GM10248 (cell line): ENCODE measurements around the gene NAPA.

ENCODE experiments used
- CTCF ChIA-PET: fragments of 300-600 bp; sonication (Branson Sonifier 250); formaldehyde crosslinking; extraction: SDS; loops from one replicate; lab custom pipeline; 2021; ENCODE audit warnings: antibody characterized with exemption; lab: Yijun Ruan, JAX
- POLR2A ChIA-PET: fragments of 350-650 bp; sonication (Branson Sonifier 250); formaldehyde crosslinking; extraction: SDS; loops from one replicate; lab custom pipeline; 2020; ENCODE audit warnings: antibody characterized with exemption; lab: Yijun Ruan, JAX
- DNase-seq: peaks from one replicate; pipeline ENCODE4 v3.0.0; 2012; ENCODE audit errors: extremely low spot score
- CTCF ChIP-seq: IDR thresholded peaks from 2 replicates; pipeline ENCODE4 v1.5.1; 2012; ENCODE audit warnings: mild to moderate bottlenecking, low read depth; ENCODE audit errors: extremely low read depth, missing control alignments, control extremely low read depth

NAPA gene

GRCh38 chr19:47547199-47547598 lies 32.3 kb upstream of the NAPA start:
- CTCF ChIA-PET, result no interaction called here
- TF ChIP-seq CTCF, result no peak
- no peak for DNase-seq
- POLR2A ChIA-PET, result interaction anchor here (0.6 kb wide), 1 partner anchor 62 kb away, joined by 5 read pairs; no protein-coding TSS in a partner anchor

GRCh38 chr19:47545061-47545948 lies 30.4 kb upstream of the NAPA start:
- CTCF ChIA-PET, result interaction anchor here (0.8 to 1.3 kb wide), 2 partner anchors 11 to 15 kb away, joined by 3 read pairs; no protein-coding TSS in a partner anchor
- POLR2A ChIA-PET, result no interaction called here
- no peak for TF ChIP-seq CTCF
- DNase-seq, result no peak

DNA sequence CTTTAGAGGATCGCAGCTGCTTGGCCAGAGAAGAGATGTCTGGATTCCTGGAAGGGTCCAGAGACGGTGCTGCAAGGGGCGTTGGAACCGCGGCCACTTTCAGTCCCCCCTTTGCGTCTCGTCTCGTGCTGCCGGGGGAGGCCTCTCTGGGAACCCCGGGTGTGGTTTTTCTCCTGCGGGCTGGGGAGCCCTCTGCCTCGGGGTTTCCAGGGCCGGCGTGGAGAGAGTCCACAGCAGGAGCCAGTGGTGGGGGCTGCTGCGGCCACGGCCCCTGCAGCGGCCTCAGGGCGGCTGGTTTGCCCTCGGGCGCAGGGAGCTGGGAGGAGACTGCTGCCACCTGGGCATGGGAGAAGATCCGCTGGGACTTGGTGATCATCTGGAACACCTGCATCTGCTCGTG lies 29.6 kb upstream of the NAPA start:
- ChIA-PET POLR2A (interaction anchor here (0.7 kb wide), 1 partner anchor 40 kb away, joined by 3 read pairs; no protein-coding TSS in a partner anchor), CTCF (interaction anchor here (0.8 to 1.6 kb wide), 3 partner anchors 13 to 14 kb away, joined by 3 to 6 read pairs (median 3); no protein-coding TSS in a partner anchor)
- TF ChIP-seq CTCF, result no peak
- no peak for DNase-seq

DNA sequence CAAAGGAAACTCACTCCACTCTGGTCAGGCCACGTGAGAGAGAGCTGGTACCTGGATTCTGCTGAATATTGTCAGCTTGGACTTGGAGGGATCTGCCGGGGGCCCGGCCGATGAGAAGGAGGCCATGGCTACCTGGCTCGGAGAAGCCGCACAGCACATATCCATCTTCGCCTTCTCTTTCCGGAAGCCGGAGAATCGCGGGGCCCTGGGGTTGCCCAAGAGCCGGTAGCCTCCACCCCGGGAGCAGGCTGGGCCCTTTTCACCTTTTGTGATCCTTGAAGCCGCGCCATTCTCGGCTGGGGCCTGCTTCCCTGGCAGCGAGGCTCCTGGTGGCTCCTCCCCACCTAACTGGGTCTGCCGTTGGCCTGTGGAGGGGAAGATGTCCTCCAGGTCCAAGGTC lies 29.2 kb upstream of the NAPA start:
- no peak for DNase-seq
- ChIA-PET POLR2A (interaction anchor here (0.7 kb wide), 1 partner anchor 39 kb away, joined by 3 read pairs; no protein-coding TSS in a partner anchor), CTCF (interaction anchor here (1.1 to 1.6 kb wide), 3 partner anchors 13 to 60 kb away, joined by 3 to 6 read pairs (median 3); partner anchors contain the start of gene KPTN)
- no peak for TF ChIP-seq CTCF

- TF ChIP-seq CTCF, result no peak
- ChIA-PET POLR2A (no interaction called here), CTCF (interaction anchor here (1.6 kb wide), 1 partner anchor 21 kb away, joined by 4 read pairs; no protein-coding TSS in a partner anchor)
- DNase-seq, result no peak
These were observed 27.2 kb upstream of the NAPA start for GRCh38 chr19:47542030-47542475.

- ChIA-PET POLR2A (no interaction called here), CTCF (no interaction called here)
- no peak for TF ChIP-seq CTCF
- peak; percentile 38 for DNase-seq
These were observed 26.7 kb upstream of the NAPA start for GRCh38 chr19:47541518-47541917.
